Endothelial cell of umbilical vein (primary cell): Measurements from ENCODE around the gene TMEM132E. TPM values are rescaled to one million over a fixed set of nuclear protein-coding genes. Genes with fewer than 3 reads are reported as not detected.

Experiments used
- BruUV-seq: library from RNA; stranded (reverse); fragments of 400-500 nt; replicated peaks from 2 replicates; lab custom pipeline; 2021; lab: Mats Ljungman, UMichigan
- CTCF ChIA-PET: fragments of 300-600, 350-600 bp; sonication (Branson Sonifier 250); formaldehyde crosslinking; loops from one replicate; lab custom pipeline; 2021; ENCODE audit warnings: antibody characterized with exemption, inconsistent platforms; lab: Charles Lee
- POLR2A ChIA-PET: fragments of 300-600, 350-600 bp; sonication (Branson Sonifier 250); formaldehyde crosslinking; loops from one replicate; lab custom pipeline; 2021; ENCODE audit warnings: antibody characterized with exemption, inconsistent platforms; lab: Charles Lee
- DNase-seq: peaks from one replicate; pipeline ENCODE4 v3.0.0-alpha.2; 2011; ENCODE audit warnings: low read depth, low spot score
- FAIRE-seq: peaks from 2 replicates; lab custom pipeline; 2011; peaks lifted over from hg19 to GRCh38; lab: Jason Lieb, UNC
- H2AFZ ChIP-seq: 2 replicates; pipeline ENCODE4 v1.6.0; 2012; ENCODE audit warnings: low read depth, low read length, control low read depth, inconsistent platforms
- H3K27ac ChIP-seq: 2 replicates; pipeline ENCODE4 v1.5.1; 2011; ENCODE audit warnings: low read depth, mild to moderate bottlenecking, control low read depth, low read length, moderate library complexity; ENCODE audit not compliant: insufficient read depth
- H3K27me3 ChIP-seq, 2 experiments: 2 replicates each; pipeline versions ENCODE4 v1.6.0 to v1.6.1; 2011; ENCODE audit warnings: low read length in 2 of 2, mixed read lengths in 1 of 2; ENCODE audit not compliant: control insufficient read depth in 2 of 2, insufficient read depth in 2 of 2
- H3K36me3 ChIP-seq, 2 experiments: 2 replicates in 1 of 2; 3 replicates in 1 of 2; pipeline ENCODE4 v1.5.1; 2011; ENCODE audit warnings: low read length in 2 of 2, mild to moderate bottlenecking in 1 of 2, moderate library complexity in 1 of 2; ENCODE audit not compliant: control insufficient read depth in 2 of 2, insufficient read depth in 2 of 2; ENCODE audit errors: extremely low read depth in 1 of 2
- H3K4me1 ChIP-seq: 3 replicates; pipeline ENCODE4 v1.5.1; 2011; ENCODE audit warnings: mild to moderate bottlenecking, low read length; ENCODE audit not compliant: control insufficient read depth, insufficient read depth; ENCODE audit errors: extremely low read depth
- H3K4me2 ChIP-seq: 2 replicates; pipeline ENCODE4 v1.6.1; 2011; ENCODE audit warnings: low read length, control low read depth, mixed read lengths; ENCODE audit not compliant: insufficient read depth
- H3K4me3 ChIP-seq, 3 experiments: fragments of 200-600 bp in 1 of 3; sonication (generic), shearing (Covaris generic) in 1 of 3; replicated peaks in 1 of 3; 2 replicates each; pipeline ENCODE4 v1.5.1; 2011 to 2016; ENCODE audit warnings: control low read depth in 3 of 3, low read length in 3 of 3, mild to moderate bottlenecking in 2 of 3, inconsistent platforms in 1 of 3, low read depth in 1 of 3, moderate library complexity in 1 of 3; ENCODE audit not compliant: insufficient read depth in 1 of 3
- H3K79me2 ChIP-seq: 2 replicates; pipeline ENCODE4 v1.6.0; 2012; ENCODE audit warnings: low read length, inconsistent platforms; ENCODE audit not compliant: control insufficient read depth, insufficient read depth
- H3K9ac ChIP-seq: replicated peaks from 2 replicates; pipeline ENCODE3; 2011; ENCODE audit warnings: low read length, control low read depth; ENCODE audit not compliant: insufficient read depth; ENCODE audit errors: extremely low read depth
- H3K9me1 ChIP-seq: replicated peaks from 3 replicates; pipeline ENCODE4 v1.6.0; 2011; ENCODE audit warnings: mild to moderate bottlenecking, low read length; ENCODE audit not compliant: control insufficient read depth, insufficient read depth; ENCODE audit errors: extremely low read depth
- H3K9me3 ChIP-seq: replicated peaks from 2 replicates; pipeline ENCODE4 v1.5.1; 2012; ENCODE audit warnings: low read length, inconsistent platforms; ENCODE audit not compliant: control insufficient read depth, insufficient read depth
- H4K20me1 ChIP-seq: replicated peaks from 2 replicates; pipeline ENCODE3; 2011; ENCODE audit warnings: mild to moderate bottlenecking, low read length; ENCODE audit not compliant: control insufficient read depth, insufficient read depth; ENCODE audit errors: extremely low read depth
- CTCF ChIP-seq, 2 donors: IDR thresholded peaks; 1 replicate in 1 of 2; 2 replicates in 1 of 2; pipeline ENCODE4 v1.5.1; 2011; ENCODE audit warnings: low read length in 2 of 2, mild to moderate bottlenecking in 2 of 2, moderate library complexity in 2 of 2, control low read depth in 1 of 2, inconsistent platforms in 1 of 2, low read depth in 1 of 2; ENCODE audit not compliant: insufficient read depth in 1 of 2; ENCODE audit errors: extremely low read depth in 1 of 2
- GATA2 ChIP-seq: IDR thresholded peaks from 2 replicates; pipeline ENCODE4 v1.7.0; 2011; ENCODE audit warnings: low read depth, mild to moderate bottlenecking, moderate library complexity, mixed read lengths, low read length; ENCODE audit not compliant: insufficient read length, insufficient read depth
- dilution Hi-C: fragments of 300-500 bp; cut with MboI; formaldehyde crosslinking; loops from one replicate; pipeline ENCODE4 v1.15.0; 2019; ENCODE audit warnings: low sequenced_read_pairs; ENCODE audit not compliant: extremely low pct_ligation_motif_present
- intact Hi-C: fragments of 100-400 bp; cut with micrococcal nuclease; formaldehyde crosslinking; loops from one replicate; pipeline ENCODE4 v1.10.0; 2022
- polyA plus RNA-seq, 4 experiments: library from polyadenylated mRNA; depleted of rRNA in 3 of 4; stranded (reverse) in 3 of 4; unstranded in 1 of 4; fragments of >200 nt; gene quantifications; 2 replicates each; pipeline versions ENCODE4 v1.2.1 to v1.2.3, GENCODE V29; 2011 to 2012; ENCODE audit warnings: missing spikeins in 1 of 4
- total RNA-seq: library from RNA; stranded (reverse); gene quantifications from 2 replicates; pipeline ENCODE4 v1.2.3, GENCODE V29; 2021

The TMEM132E gene
- total and polyA plus RNA-seq, 2 donors (not counting 3 experiments of a cell fraction or from before 2014, with no cell fraction given): not detected

- no peaks in the 10 kb centered on the region for H3K9me3 ChIP-seq
- POLR2A ChIA-PET: no interaction called here
- H3K4me3 ChIP-seq: no peak overlapping the region
- H2AFZ ChIP-seq: no peak overlapping the region
- H3K9ac ChIP-seq: no peak overlapping the region
- intact Hi-C loops (loop anchor here (1.0 to 2.0 kb wide), 4 partner anchors 54 to 481 kb away; partner anchors contain the start of gene RAD51D), dilution Hi-C loops (no loop called here)
- CTCF ChIA-PET: interaction anchor here (0.6 to 4.1 kb wide), 12 partner anchors 8 to 272 kb away, joined by 3 to 39 read pairs (median 6); no protein-coding TSS in a partner anchor
- no peaks in the 10 kb centered on the region for H3K36me3 ChIP-seq
- no peak overlapping the region for H3K4me2 ChIP-seq
- peaks cover 2 to 9% of the 10 kb centered on the region in 2 experiments for H3K27me3 ChIP-seq
- no peak for DNase-seq
- no peak for FAIRE-seq
- no peaks in the 10 kb centered on the region for H4K20me1 ChIP-seq
- TF ChIP-seq GATA2 (no peak), CTCF (IDR thresholded peaks at IDR 0.05; ENCODE audit: extremely low read depth in 1 of 2, insufficient read depth in 1 of 2, low read depth in 1 of 2, low read length in 2 of 2) (peak in 1 of 2 donors; percentile 3)
- no peaks in the 10 kb centered on the region for H3K9me1 ChIP-seq
- BruUV-seq: no TSS peak
- H3K27ac ChIP-seq: no peak overlapping the region
- peaks cover 3% of the 10 kb centered on the region for H3K4me1 ChIP-seq
- H3K79me2 ChIP-seq: no peaks in the 10 kb centered on the region
Measured at GRCh38 chr17:34638526-34639260, 59.3 kb downstream of the TMEM132E start.
